ENCODE data around the gene ZP1.

ZP1 gene

DNA sequence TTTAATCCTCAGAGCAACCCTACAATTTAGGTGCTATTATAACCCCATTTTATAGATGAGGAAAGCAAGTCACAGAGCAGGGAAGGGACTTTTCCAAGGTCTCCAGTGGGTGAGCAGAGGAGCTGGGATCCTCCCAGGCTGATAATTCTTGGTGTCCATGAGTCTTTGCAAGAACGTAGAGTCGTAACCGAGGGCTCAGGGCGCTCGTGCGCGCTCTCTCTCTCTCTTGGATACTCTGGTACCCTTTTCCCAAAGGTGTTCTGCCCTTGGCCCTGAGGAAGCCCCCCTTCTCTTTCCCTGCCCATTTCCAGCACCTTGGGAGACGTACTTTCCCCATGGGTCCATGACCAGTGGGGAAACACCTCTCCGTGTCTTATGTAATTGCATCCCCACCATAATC lies 5.2 kb upstream of the ZP1 start:
- DNase-seq, result no peak

DNA sequence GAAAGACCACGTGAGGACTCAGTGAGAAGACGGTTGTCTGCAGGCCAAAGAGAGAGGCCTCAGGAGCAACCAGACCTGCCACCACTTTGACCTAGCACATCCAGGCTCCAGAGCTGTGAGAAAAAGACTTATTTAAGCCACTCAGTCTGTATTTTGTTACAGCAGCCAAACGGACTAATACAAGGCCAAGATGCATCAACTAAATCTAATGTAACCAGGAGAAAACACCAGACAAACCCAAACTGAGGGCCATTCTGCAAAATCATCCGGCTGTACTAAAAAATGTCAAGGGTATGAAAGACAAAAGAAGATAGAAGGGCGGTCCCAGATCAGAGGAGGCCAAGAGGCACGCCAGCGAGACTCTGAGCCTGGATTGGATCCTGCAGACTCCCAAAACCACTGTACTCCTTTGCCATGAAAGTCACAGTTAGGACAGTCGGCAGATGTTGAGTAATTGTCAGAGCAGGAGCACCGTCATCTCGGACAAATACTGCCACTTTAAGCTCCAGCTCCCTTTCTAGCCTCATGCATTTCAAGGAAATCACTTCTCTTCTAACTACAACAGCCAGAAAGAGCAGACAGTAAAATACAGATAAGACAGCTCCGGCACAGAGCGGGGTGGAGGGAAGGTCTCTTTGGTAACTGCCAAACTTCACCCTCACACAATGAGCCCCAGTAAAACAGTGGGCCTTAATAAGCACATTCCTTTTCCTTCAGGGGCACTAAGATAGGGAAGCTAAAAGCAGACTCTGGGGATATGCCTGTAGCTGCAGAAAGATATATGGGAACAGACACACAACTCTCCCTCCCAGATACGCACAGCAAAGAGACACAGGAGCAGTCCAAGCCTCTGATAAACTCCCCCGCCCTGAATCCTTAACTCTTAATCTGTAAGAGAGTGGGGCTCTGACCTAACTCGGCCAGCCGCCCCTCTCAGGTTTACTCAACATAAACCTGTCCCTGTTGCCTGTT lies 3.5 kb upstream of the ZP1 start:
- DNase-seq, result no peak

DNA sequence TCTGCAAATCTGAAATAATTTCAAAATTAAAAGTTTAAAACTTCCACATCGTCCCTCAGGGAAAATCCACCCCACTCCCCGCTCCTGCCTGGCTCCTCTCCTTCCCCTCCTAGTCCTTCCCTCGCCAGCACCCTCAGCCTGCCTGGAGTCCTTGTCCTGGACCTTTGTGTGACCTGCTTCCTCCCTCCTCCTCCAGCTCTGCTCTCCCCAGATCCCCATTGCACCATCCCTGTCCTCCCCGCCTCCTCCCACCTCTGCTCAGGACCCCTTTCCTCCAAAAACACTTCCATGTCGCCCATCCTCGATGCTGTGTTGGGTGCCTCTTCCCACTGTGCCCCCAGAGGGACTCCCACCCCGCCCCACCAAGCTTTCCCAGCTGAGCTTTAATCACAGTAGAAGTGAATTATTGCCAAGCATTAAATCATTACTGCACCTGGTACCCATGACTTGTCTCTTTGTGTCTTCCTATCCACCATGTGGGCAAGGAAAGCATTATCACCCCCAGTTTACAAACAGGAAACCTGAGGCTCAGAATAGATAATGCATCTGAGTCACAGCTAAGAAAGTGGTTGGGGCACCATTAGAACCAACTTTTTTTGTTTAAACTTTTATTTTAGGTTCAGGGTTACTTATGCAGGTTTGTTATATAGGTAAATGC lies 2.4 kb upstream of the ZP1 start:
- no peak for DNase-seq

DNA sequence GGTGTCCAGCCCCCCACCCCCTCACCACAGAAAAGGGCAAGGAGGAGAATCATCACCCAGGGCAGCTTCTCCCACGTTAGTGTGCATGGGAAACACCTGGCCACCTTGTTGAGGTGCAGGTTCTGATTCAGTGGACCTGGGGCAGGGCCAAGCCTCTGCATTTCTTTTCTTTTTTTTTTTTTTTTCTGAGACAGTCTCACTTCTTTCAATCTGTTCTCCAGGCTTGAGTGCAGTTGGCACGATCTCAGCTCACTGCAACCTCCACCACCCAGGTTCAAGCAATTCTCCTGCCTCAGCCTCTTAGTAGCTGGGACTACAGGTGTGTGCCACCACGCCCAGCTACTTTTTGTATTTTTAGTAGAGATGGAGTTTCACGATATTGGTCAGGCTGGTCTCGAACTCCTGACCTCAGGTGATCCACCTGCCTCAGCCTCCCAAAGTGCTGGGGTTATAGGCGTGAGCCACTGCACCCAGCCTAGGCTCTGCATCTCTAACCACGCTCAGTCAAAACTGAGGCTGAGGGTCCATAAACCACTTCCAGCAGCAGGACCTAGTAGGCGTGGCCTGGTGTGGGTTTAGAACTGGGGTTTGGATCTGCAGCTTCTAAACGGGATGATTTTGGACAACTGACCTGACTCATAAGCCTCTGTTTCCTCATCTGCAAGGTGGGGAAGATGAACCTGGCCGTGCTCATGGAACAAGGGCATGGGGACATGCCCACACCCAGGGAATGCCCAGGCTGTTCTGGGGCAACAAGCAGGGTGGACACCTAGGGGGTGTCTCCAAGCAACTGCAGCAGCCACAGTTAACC lies 734 bp downstream of the ZP1 start:
- DNase-seq, result no peak

DNA sequence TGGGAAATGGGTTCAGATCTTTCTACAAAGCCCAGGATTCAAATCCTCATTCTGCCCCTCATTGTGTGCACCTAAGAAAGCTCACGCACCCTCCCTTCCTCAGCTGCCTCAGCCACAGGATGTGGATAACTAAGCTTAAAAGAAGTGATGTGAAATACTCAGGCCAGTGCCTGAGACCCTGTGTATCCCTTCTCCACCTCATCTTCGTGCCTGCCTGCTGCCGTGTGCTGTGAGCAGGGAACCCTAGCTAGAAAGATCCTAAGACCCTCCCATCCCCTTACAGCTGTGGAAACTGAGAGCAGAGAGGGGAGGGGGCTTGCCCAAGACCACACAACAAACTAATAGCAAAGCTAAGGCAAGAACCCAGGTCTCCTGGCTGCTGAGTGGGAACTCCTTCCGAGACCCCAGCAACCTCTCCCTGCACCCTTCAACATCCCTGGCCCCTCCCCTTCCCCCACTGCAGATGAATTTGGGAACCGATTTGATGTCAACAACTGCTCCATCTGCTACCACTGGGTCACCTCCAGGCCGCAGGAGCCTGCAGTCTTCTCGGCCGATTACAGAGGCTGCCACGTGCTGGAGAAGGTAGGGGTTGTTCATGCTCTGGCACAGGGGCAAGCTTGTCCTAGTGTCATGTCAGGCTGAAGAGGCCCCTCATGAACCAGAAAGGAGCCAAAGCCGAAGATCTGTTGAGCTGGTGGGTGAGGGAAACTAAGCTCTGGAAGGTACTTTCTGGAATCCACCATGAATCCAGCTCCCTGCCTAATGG lies 1.5 kb downstream of the ZP1 start:
- DNase-seq, result no peak

DNA sequence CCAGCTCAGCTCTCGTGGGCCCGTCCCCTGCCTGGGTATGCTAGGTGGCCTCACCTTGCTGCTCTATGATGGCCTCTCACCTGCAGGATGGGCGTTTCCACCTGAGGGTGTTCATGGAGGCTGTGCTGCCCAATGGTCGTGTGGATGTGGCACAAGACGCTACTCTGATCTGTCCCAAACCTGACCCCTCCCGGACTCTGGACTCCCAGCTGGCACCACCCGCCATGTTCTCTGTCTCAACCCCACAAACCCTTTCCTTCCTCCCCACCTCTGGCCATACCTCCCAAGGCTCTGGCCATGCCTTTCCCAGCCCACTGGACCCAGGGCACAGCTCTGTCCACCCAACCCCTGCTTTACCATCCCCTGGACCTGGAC lies 2.1 kb downstream of the ZP1 start:
- DNase-seq, result no peak

DNA sequence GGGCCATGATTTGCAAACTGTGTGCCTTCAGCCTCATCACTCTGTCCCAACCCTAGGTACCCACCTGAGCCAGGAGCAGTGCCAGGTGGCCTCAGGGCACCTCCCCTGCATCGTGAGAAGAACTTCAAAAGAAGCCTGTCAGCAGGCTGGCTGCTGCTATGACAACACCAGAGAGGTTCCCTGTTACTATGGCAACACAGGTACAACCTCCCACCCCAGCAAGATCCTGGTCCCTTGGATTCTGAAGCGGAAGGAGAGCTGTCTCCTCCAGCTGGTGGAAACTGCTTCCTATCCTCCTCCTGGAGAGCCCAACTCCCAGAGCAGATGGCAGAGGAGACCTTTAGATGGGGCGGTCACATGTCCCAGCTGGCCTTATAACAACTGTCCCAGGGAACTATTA lies 2.9 kb downstream of the ZP1 start:
- no peak for DNase-seq

DNA sequence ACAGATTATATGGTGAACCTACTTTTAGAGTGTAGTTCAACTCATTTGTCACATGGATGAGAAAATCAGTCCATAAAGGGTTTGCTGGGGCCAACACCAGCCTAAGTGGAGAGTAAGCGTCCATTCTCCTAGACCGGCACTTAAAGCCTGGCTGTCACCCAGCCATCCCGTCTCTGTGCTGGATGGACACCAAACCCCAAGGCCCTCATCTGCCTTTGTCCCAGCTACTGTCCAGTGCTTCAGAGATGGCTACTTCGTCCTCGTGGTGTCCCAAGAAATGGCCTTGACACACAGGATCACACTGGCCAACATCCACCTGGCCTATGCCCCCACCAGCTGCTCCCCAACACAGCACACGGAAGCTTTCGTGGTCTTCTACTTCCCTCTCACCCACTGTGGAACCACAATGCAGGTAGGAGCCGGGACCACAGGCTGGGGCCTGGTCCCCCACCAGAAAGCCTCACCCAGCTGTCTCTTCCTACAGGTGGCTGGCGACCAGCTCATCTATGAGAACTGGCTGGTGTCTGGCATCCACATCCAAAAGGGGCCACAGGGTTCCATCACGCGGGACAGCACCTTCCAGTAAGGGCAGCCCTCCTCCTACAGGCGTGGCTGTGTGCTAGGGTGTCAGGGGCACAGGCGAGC lies 3.5 kb downstream of the ZP1 start:
- no peak for DNase-seq

DNA sequence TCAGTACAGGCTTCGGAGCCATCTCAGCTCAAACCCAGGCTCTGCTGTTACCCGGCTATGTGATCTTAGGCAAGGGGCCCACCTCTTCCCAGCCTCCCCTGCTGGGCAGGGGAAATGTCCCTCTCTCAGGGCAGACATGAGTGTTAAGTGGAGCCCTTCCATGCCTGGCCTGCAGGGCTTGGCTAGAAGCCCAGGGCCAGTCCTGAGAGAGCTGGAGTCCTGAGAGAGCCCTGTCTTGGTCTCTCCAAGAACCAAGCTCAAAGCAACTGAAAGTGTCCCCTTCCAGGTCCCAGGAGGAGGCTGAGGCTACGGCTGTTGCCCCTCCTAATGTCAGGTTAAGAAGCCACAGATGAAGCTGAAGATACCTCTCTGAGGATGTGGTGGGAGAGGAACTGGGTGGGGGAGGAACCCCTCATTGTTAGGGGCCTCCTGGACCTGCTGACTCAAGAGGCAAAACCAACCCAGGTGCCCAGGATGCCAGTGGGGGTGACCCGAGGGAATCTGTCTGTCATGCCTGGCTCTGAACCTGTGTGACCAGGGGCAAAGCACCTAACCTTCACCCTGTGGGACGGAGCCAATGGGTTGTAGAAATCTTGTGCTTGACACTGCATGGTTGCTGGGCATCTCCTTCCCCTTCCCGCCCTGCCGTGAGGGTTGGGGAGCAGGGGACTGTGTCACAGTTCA lies 4.2 kb downstream of the ZP1 start:
- no peak for DNase-seq

DNA sequence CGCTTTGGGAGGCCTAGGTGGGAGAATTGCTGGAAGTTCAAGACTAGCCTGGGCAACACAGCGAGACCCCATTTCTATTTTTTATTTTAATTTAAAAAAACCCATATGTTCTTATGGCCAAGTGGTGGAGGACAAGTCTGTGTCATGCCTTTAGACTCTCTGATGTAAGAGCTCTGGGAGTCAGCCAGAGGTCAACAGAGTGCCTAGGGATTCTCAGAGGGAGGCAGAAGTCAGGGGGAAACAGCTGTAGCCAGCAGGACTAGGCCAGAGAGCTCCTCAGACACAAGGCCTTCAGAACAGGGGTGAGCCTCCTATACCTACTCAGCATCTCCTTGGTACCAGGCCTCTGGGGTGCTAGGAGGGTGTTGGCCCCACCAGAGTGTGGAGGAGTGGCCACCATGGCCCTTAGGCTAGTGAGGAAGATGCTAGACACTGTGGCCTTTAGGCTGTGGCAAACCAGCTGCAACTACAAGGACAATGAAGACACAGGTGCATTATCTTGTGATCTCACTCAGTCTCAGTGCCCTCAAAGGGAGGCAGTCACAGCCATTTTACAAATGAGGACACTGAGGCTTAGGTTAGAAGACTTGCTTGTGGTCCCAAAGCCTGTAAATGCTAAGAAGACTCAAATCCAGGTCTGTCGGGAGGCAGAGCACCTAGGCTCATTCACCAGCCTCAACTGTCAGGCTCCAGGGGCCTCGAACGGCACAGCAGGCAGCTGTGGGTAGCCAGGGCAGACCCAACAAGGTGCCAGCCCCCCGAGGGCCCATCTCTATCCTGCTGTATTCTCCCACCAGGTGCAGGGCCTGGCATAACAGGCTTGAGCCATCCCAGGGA lies 5.0 kb downstream of the ZP1 start:
- DNase-seq, result no peak

DNA sequence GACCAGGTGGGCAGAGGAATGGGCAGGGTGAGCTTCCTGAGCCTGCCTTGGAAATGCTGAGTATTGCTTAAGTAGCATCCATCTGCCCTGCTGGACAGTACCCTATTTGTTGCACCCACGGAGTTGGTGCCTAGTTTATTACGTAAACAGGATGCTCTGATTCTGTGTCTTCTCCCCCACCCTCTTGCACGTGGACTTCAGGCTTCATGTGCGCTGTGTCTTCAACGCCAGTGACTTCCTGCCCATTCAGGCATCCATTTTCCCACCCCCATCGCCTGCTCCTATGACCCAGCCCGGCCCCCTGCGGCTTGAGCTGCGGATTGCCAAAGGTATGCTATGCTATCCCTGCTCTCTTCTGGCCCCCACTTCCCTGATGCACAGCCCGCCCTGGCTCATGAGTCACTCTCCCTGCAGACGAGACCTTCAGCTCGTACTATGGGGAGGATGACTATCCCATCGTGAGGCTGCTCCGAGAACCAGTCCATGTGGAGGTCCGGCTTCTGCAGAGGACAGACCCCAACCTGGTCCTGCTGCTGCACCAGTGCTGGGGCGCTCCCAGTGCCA lies 5.7 kb downstream of the ZP1 start:
- no peak for DNase-seq

DNA sequence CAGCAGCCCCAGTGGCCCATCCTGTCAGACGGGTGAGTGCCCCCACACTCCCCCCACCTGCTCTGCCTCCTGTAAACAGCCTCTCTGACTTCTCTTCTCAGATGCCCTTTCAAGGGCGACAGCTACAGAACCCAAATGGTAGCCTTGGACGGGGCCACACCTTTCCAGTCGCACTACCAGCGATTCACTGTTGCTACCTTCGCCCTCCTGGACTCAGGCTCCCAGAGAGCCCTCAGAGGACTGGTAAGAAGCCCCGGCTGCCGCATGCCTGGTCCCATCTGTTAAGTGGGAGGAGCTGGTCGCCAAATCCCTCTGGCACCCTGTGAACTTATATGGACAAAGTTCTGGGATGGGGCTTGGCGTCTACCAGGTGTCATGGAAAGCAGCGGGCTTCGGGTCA lies 6.2 kb downstream of the ZP1 start:
- no peak for DNase-seq

DNA sequence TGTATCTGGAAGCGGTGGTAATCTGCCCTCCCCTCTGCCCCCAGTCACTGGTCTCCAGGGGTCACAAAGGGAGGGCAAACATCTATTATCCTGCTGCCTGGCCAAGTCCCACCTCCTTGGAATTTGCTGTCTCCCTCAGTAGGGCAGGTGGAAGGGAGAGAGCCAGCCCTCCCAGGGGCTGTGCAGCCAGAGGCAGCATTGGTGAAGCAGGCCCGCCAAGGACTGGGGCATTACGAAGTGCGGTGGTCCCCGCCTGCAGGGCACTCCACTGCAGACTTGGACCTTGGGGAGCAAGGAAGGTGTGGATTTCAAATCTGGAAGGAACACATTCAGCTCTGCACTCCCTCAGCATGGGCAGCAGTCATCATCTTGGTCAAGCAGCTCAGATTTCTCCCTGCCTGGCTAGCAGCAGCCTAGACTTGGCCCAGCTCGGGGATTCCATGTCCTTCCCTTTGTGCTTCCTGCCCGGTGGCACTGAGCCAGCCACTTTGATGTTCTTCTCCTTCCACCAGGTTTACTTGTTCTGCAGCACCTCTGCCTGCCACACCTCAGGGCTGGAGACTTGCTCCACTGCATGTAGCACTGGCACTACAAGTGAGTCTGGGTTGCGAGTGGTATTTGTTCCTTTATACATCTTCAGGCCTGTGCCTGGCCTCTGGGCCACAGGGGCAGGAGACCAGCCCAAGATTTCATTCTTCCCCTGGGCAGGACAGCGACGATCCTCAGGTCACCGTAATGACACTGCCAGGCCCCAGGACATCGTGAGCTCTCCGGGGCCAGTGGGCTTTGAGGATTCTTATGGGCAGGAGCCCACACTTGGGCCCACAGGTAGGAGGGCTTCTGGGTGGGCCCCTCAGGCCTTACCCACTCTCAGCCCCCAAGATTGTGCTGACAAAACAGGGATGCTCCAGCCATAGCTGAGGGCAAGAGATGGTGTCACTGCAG lies 7.4 kb downstream of the ZP1 start:
- no peak for DNase-seq

DNA sequence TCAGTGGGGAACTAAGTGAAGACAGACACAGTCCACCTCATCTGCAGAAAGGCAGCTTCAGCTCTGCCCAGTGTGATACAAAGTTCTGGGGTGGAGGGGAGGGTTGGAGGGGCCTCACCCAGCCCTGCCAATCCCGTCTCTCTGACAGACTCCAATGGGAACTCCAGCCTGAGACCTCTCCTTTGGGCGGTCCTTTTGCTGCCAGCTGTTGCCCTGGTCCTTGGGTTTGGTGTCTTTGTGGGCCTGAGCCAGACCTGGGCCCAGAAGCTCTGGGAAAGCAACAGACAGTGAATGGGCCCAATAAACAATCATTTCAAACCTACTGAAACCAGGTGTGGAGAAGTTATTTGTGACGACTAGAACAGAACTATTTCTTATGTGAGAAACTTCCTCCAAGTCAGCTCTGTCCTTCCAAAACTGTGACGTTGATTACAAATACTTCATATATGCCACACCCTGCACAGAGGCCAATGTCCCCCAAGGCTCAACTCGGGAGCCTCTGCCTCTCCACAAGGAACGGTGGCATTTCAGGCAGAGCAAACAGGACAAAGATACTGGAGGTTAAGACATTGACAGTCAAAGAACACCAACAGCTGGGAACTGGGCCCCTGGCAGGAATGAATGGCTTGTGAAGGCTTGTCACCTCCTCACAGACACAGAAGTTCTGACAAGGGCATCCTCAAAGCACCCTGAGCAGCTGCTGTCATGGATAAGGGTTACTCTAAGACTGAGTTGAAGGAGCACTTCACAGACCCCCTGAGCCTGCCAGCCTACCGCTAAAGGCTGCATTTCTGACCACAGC lies 8.2 kb downstream of the ZP1 start:
- no peak for DNase-seq

DNA sequence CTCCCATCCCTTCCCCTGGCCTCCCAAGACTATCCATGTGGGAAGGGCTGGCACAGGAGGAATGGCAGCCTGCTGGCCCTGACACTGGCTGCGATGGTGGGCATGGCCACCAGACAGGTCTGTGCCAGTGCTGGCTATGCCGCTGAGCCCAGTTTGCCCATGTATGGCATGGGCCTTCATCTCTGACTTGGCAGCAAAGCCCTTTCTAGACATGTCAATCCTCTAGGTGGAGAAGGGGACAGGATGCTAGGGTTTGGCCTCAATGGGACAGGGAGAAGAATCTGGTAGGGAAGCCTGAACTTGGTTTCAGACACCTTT lies 8.8 kb downstream of the ZP1 start:
- DNase-seq, result no peak

DNA sequence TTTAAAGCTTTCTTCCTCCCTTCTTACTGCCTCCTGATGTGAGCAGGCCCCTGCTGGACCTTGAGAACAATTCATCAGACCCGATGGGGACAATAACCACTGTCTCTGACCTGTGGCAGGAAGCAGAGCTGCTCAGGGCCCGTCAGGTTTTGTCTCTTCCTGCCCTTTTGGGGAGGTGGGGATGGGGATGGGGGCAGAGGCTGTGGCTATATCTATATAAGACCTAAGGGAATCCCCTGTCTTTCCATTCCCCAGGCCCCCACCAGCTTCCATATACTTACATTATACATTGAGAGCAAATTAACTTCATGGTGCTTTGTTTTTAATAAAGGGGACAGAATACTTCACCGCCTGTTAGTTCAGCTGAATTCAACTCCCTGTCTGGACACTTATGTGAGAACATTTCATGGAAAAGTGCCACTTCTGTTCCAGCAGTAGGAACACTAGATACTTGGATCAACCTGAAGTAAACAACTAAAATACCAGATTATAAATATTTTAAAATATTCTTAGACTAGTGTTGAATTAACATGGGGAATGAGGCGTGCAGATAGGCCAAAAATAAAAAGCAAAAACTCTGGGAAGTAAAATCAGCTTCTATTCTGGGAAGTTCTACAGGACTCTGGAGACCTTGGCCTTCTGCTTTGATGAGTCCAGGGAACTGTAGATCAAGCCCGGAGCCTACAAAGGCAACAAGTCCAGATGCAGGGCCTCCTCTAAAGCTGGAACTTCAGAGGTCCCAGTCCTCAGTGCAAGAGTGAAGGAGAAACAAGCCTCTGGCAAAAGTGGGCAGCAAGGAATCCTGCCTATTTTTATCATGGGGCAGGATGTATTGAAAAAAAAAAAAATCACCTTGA lies 11.1 kb downstream of the ZP1 start:
- no peak for DNase-seq

DNA sequence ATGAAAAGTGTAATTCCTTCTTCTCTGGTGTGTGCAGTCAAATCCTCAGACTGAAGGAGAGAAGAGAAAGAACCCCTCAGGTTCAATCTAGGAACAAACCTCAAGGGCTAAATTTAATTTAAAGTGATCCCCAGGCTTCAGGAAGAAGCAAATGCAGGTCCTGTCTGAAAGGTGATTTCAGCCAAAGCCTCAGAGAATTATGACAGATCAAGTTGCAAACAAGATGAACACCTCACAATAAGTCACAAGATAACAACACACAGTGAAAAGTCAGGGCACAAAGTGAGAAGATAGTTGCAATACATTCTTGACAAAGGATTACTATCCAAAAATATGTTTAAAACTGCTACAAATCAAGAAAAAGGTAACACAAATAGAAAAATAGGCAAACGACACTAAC lies 11.8 kb downstream of the ZP1 start:
- no peak for DNase-seq

Data from NCI-H446 treated with DMSO at 0.1 percent for 48 hours (cell line).